HG03103 (cell line): ENCODE data around the gene TCF12.

ENCODE experiments used
- ATAC-seq: cut with Tn5 transposase; IDR thresholded peaks from one replicate; pipeline ENCODE4 v1.9.1; 2021; ENCODE audit warnings: low read depth; ENCODE audit not compliant: unreplicated experiment

Gene TCF12

GRCh38 chr15:57228395-57228794 is 310.0 kb downstream of the TCF12 start:
- ATAC-seq: no peak

- no peak for ATAC-seq
Measured at GRCh38 chr15:57229051-57229450, 310.6 kb downstream of the TCF12 start.

GRCh38 chr15:57231559-57231958 is 313.1 kb downstream of the TCF12 start:
- ATAC-seq: no peak

- no peak for ATAC-seq
Measured at GRCh38 chr15:57234156-57234555, 315.7 kb downstream of the TCF12 start.

- no peak for ATAC-seq
Measured at GRCh38 chr15:57235186-57235585, 316.7 kb downstream of the TCF12 start.

- ATAC-seq: no peak
Measured at GRCh38 chr15:57235873-57236272, 317.4 kb downstream of the TCF12 start.

- ATAC-seq: no peak
Measured at GRCh38 chr15:57236561-57237300, 318.3 kb downstream of the TCF12 start.

- no peak for ATAC-seq
Measured at GRCh38 chr15:57237301-57237642, 318.8 kb downstream of the TCF12 start.

- ATAC-seq: no peak
Measured at GRCh38 chr15:57237676-57238075, 319.2 kb downstream of the TCF12 start.

- ATAC-seq: no peak
Measured at GRCh38 chr15:57245130-57245529, 326.7 kb downstream of the TCF12 start.

- no peak for ATAC-seq
Measured at GRCh38 chr15:57245714-57246113, 327.3 kb downstream of the TCF12 start.

GRCh38 chr15:57248074-57248473 is 329.6 kb downstream of the TCF12 start:
- ATAC-seq: no peak

GRCh38 chr15:57251308-57251707 is 332.9 kb downstream of the TCF12 start:
- no peak for ATAC-seq

GRCh38 chr15:57251941-57252340 is 333.5 kb downstream of the TCF12 start:
- ATAC-seq: no peak

GRCh38 chr15:57253082-57253481 is 334.6 kb downstream of the TCF12 start:
- ATAC-seq: no peak

- no peak for ATAC-seq
Measured at GRCh38 chr15:57253500-57253899, 335.1 kb downstream of the TCF12 start.

GRCh38 chr15:57255751-57256341 is 337.4 kb downstream of the TCF12 start:
- ATAC-seq: no peak

- no peak for ATAC-seq
Measured at GRCh38 chr15:57256939-57257338, 338.5 kb downstream of the TCF12 start.

- ATAC-seq: no peak
Measured at GRCh38 chr15:57259568-57260040, 341.2 kb downstream of the TCF12 start.

GRCh38 chr15:57263520-57263919 is 345.1 kb downstream of the TCF12 start:
- no peak for ATAC-seq

- no peak for ATAC-seq
Measured at GRCh38 chr15:57272771-57273357, 354.4 kb downstream of the TCF12 start.

- no peak for ATAC-seq
Measured at GRCh38 chr15:57273402-57273801, 355.0 kb downstream of the TCF12 start.
